A673 (cell line): Measurements from ENCODE around the gene MYOZ1. TPM values are rescaled to one million over a fixed set of nuclear protein-coding genes. Genes with fewer than 3 reads are reported as not detected.

Experiments used
- BruUV-seq: library from RNA; stranded (reverse); fragments of 400-500 nt; replicated peaks from 2 replicates; lab custom pipeline; 2021; lab: Mats Ljungman, UMichigan
- CTCF ChIA-PET: fragments of 300-600 bp; sonication (Branson Sonifier 250); formaldehyde crosslinking; loops from one replicate; lab custom pipeline; 2022; ENCODE audit warnings: antibody characterized with exemption; lab: Charles Lee
- POLR2A ChIA-PET: fragments of 300-600 bp; sonication (Branson Sonifier 250); formaldehyde crosslinking; loops from one replicate; lab custom pipeline; 2022; ENCODE audit warnings: antibody characterized with exemption; ENCODE audit not compliant: low non-redundant PET; lab: Charles Lee
- DNase-seq: peaks from one replicate; pipeline ENCODE4 v3.0.0-alpha.2; 2015; ENCODE audit warnings: low spot score
- H3K27ac ChIP-seq: fragments of 200-600 bp; sonication (generic); 2 replicates; pipeline ENCODE4 v1.5.1; 2016; ENCODE audit warnings: mixed run types, low read depth, mild to moderate bottlenecking, mixed read lengths, antibody characterized with exemption, low read length; ENCODE audit not compliant: poor library complexity, severe bottlenecking
- H3K27me3 ChIP-seq: fragments of 200-600 bp; sonication (generic); replicated peaks from 2 replicates; pipeline ENCODE4 v1.6.1; 2017; ENCODE audit warnings: mixed run types, low read depth, mild to moderate bottlenecking, mixed read lengths, antibody characterized with exemption, low read length; ENCODE audit not compliant: insufficient read depth, poor library complexity
- H3K36me3 ChIP-seq: fragments of 200-600 bp; sonication (generic); 2 replicates; pipeline ENCODE4 v1.6.1; 2016; ENCODE audit warnings: mixed run types, mild to moderate bottlenecking, mixed read lengths, antibody characterized with exemption, low read length; ENCODE audit not compliant: insufficient read depth, poor library complexity, severe bottlenecking
- H3K4me1 ChIP-seq: fragments of 200-600 bp; sonication (generic); 2 replicates; pipeline ENCODE4 v1.6.1; 2017; ENCODE audit warnings: mixed run types, mild to moderate bottlenecking, mixed read lengths, antibody characterized with exemption, low read length; ENCODE audit not compliant: insufficient read depth, poor library complexity, severe bottlenecking
- H3K4me3 ChIP-seq: fragments of 200-600 bp; sonication (generic); 2 replicates; pipeline ENCODE4 v1.5.1; 2016; ENCODE audit warnings: low read depth, mixed run types, mild to moderate bottlenecking, mixed read lengths, low read length; ENCODE audit not compliant: poor library complexity, severe bottlenecking
- H3K9me3 ChIP-seq: fragments of 200-600 bp; sonication (generic); 2 replicates; pipeline ENCODE4 v1.6.1; 2016; ENCODE audit warnings: mixed run types, low read depth, mild to moderate bottlenecking, mixed read lengths, antibody characterized with exemption, low read length; ENCODE audit not compliant: poor library complexity, severe bottlenecking
- EZH2 ChIP-seq: fragments of 200-600 bp; sonication (generic); IDR thresholded peaks from 2 replicates; pipeline ENCODE4 v1.6.1; 2017; ENCODE audit warnings: borderline replicate concordance, low read depth, mild to moderate bottlenecking, mixed read lengths, antibody characterized with exemption, low read length; ENCODE audit not compliant: poor library complexity, severe bottlenecking
- intact Hi-C: fragments of 100-400 bp; cut with micrococcal nuclease; formaldehyde crosslinking; loops from one replicate; pipeline ENCODE4 v1.10.0; 2022; ENCODE audit not compliant: unreplicated experiment
- total RNA-seq: library from RNA; stranded (reverse); gene quantifications from 2 replicates; pipeline ENCODE4 v1.2.3, GENCODE V29; 2021
- TF ChIP-seq, protein P1 (sequence below): fragments of 300-800, 200-600 bp; sonication (generic); conservative IDR thresholded peaks from 2 replicates; pipeline ENCODE4 v1.5.1; 2017; ENCODE audit warnings: low read depth, mild to moderate bottlenecking, antibody characterized with exemption, low read length, moderate library complexity, mixed read lengths

The MYOZ1 gene
- total RNA-seq, 1 experiment from 2014 or later: 0.19 TPM

GRCh38 chr10:73584737-73585136, 56.5 kb downstream of the MYOZ1 start:
- POLR2A ChIA-PET: no interaction called here
- CTCF ChIA-PET: no interaction called here
- BruUV-seq: no TSS peak
- peaks cover 20% of the 10 kb centered on the region for H3K4me1 ChIP-seq
- H3K4me3 ChIP-seq: no peak overlapping the region
- H3K9me3 ChIP-seq: no peaks in the 10 kb centered on the region
- TF ChIP-seq EZH2: no peak
- TF ChIP-seq, protein P1, sequence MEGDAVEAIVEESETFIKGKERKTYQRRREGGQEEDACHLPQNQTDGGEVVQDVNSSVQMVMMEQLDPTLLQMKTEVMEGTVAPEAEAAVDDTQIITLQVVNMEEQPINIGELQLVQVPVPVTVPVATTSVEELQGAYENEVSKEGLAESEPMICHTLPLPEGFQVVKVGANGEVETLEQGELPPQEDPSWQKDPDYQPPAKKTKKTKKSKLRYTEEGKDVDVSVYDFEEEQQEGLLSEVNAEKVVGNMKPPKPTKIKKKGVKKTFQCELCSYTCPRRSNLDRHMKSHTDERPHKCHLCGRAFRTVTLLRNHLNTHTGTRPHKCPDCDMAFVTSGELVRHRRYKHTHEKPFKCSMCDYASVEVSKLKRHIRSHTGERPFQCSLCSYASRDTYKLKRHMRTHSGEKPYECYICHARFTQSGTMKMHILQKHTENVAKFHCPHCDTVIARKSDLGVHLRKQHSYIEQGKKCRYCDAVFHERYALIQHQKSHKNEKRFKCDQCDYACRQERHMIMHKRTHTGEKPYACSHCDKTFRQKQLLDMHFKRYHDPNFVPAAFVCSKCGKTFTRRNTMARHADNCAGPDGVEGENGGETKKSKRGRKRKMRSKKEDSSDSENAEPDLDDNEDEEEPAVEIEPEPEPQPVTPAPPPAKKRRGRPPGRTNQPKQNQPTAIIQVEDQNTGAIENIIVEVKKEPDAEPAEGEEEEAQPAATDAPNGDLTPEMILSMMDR: no peak
- H3K36me3 ChIP-seq: no peaks in the 10 kb centered on the region
- intact Hi-C loops: no loop called here
- no peak overlapping the region for H3K27ac ChIP-seq
- H3K27me3 ChIP-seq: no peaks in the 10 kb centered on the region
- DNase-seq: no peak

- no peak for TF ChIP-seq EZH2
- TF ChIP-seq, protein P1: no peak
- H3K36me3 ChIP-seq: no peaks in the 10 kb centered on the region
- H3K9me3 ChIP-seq: no peaks in the 10 kb centered on the region
- H3K27me3 ChIP-seq: no peaks in the 10 kb centered on the region
- intact Hi-C loops: no loop called here
- peaks cover 10% of the 10 kb centered on the region for H3K4me1 ChIP-seq
- no peak for DNase-seq
- no TSS peak for BruUV-seq
- POLR2A ChIA-PET: no interaction called here
- CTCF ChIA-PET: no interaction called here
- H3K27ac ChIP-seq: no peak overlapping the region
- H3K4me3 ChIP-seq: no peak overlapping the region
These were observed 59.4 kb downstream of the MYOZ1 start for GRCh38 chr10:73581918-73582317.

Other genes starting within 250 kb of the MYOZ1 start
- gene ANXA7, start 227.4 kb downstream of the MYOZ1 start, total RNA-seq: 151 and 156 TPM in 2 replicates
- 4.0 and 4.3 TPM in 2 replicates for gene MSS51, start 207.9 kb downstream of the MYOZ1 start, total RNA-seq
- 57.8 and 60.2 TPM in 2 replicates for gene PPP3CB, start 145.4 kb downstream of the MYOZ1 start, total RNA-seq
- gene USP54, start 50.1 kb downstream of the MYOZ1 start, total RNA-seq: 35.4 and 35.9 TPM in 2 replicates
- gene SYNPO2L, start 14.6 kb upstream of the MYOZ1 start, total RNA-seq: 0.06 TPM in 1 of 2 replicates, not detected in the other
- 5.7 and 6.4 TPM in 2 replicates for gene AGAP5, start 56.6 kb upstream of the MYOZ1 start, total RNA-seq
- gene SEC24C, start 102.9 kb upstream of the MYOZ1 start, total RNA-seq: 71.2 and 74.9 TPM in 2 replicates
- gene CHCHD1, start 140.6 kb upstream of the MYOZ1 start, total RNA-seq: 37.5 and 37.7 TPM in 2 replicates
- 71.3 and 81.1 TPM in 2 replicates for gene ZSWIM8, start 144.1 kb upstream of the MYOZ1 start, total RNA-seq
- gene NDST2, start 170.1 kb upstream of the MYOZ1 start, total RNA-seq: 23.1 and 28.9 TPM in 2 replicates
- gene CAMK2G, start 233.1 kb upstream of the MYOZ1 start, total RNA-seq: 32.7 and 40.3 TPM in 2 replicates